K562 (cell line): ENCODE measurements around the gene MLN.

Experiments used
- BDP1 ChIP-seq: IDR thresholded peaks from 3 replicates; pipeline ENCODE4 v1.6.1; 2011; ENCODE audit not compliant: insufficient read length, insufficient read depth
- CTCF ChIP-seq, 3 experiments: IDR thresholded peaks in 2 of 3; conservative IDR thresholded peaks in 1 of 3; 2 replicates each; pipeline ENCODE4 v1.5.1; 2011 to 2012; ENCODE audit warnings: low read length in 3 of 3, mild to moderate bottlenecking in 3 of 3, control low read depth in 2 of 3, improper control_type of control experiment in 1 of 3, inconsistent platforms in 1 of 3, low read depth in 1 of 3, mixed read lengths in 1 of 3, moderate library complexity in 1 of 3; ENCODE audit not compliant: insufficient read depth in 2 of 3
- E2F1 ChIP-seq: sonication (generic); formaldehyde crosslinking; IDR thresholded peaks from 2 replicates; pipeline ENCODE4 v1.8.1; 2023; ENCODE audit warnings: mild to moderate bottlenecking, missing genetic modification reagents, moderate library complexity
- SIN3B ChIP-seq: fragments of 450-650 bp; IDR thresholded peaks from 2 replicates; pipeline ENCODE4 v1.6.1; 2017; ENCODE audit warnings: low read depth, mild to moderate bottlenecking, moderate library complexity
- ZNF12 ChIP-seq: sonication (generic); formaldehyde crosslinking; IDR thresholded peaks from 2 replicates; pipeline ENCODE4 v1.4.0; 2020; ENCODE audit warnings: mild to moderate bottlenecking, missing genetic modification reagents
- ZNF551 ChIP-seq: fragments of 250-450 bp; sonication (Bioruptor Pico); IDR thresholded peaks from 2 replicates; pipeline ENCODE4 v1.5.0; 2021; ENCODE audit warnings: mild to moderate bottlenecking, moderate library complexity

- TF ChIP-seq ZNF551 (CRISPR knock-in tag) (no peak), CTCF (IDR thresholded peaks at IDR 0.05 in 2 of 3, conservative IDR thresholded peaks at IDR 0.05 in 1 of 3; ENCODE audit: insufficient read depth in 2 of 3, low read depth in 1 of 3, low read length in 3 of 3) (no peak), BDP1 (no peak), E2F1 (CRISPR knock-in tag) (no peak), SIN3B (no peak), ZNF12 (CRISPR knock-in tag) (no peak)
Measured at GRCh38 chr6:33847078-33847477, 43.3 kb upstream of the MLN start.
